KMS-11 (cell line): ENCODE data around the gene PRKCZ.

Experiments
- H2AFZ ChIP-seq: fragments of 200-600 bp; sonication (generic); 2 replicates; pipeline ENCODE4 v1.6.1; 2016; ENCODE audit warnings: antibody characterized with exemption, mixed run types, low read depth
- H3K27ac ChIP-seq: fragments of 200-600 bp; sonication (generic); 2 replicates; pipeline ENCODE4 v1.6.1; 2016; ENCODE audit warnings: mild to moderate bottlenecking, mixed run types
- H3K27me3 ChIP-seq: fragments of 200-600 bp; sonication (generic); 2 replicates; pipeline ENCODE4 v1.6.1; 2017; ENCODE audit warnings: mild to moderate bottlenecking, low read depth, mixed run types, moderate library complexity; ENCODE audit not compliant: insufficient read depth
- H3K36me3 ChIP-seq: fragments of 200-600 bp; sonication (generic); 2 replicates; pipeline ENCODE4 v1.6.1; 2017; ENCODE audit warnings: mild to moderate bottlenecking, mixed run types; ENCODE audit not compliant: insufficient read depth
- H3K4me1 ChIP-seq: fragments of 200-600 bp; sonication (generic); 2 replicates; pipeline ENCODE4 v1.6.1; 2016; ENCODE audit warnings: mild to moderate bottlenecking, low read depth, mixed run types; ENCODE audit not compliant: poor library complexity, severe bottlenecking
- H3K4me2 ChIP-seq: fragments of 200-600 bp; sonication (generic); 2 replicates; pipeline ENCODE4 v1.7.0; 2016; ENCODE audit warnings: mild to moderate bottlenecking, mixed run types
- H3K4me3 ChIP-seq: fragments of 200-600 bp; sonication (generic); IDR thresholded peaks from 2 replicates; pipeline ENCODE4 v1.6.1; 2017; ENCODE audit warnings: low read depth, low read length, mixed read lengths; ENCODE audit not compliant: insufficient read depth
- H3K79me2 ChIP-seq: fragments of 200-600 bp; sonication (generic); 2 replicates; pipeline ENCODE4 v1.6.1; 2016; ENCODE audit warnings: low read depth, mixed run types; ENCODE audit not compliant: insufficient read depth
- H3K9ac ChIP-seq: fragments of 200-600 bp; sonication (generic); 2 replicates; pipeline ENCODE4 v1.6.1; 2016; ENCODE audit warnings: mild to moderate bottlenecking, mixed run types
- H4K20me1 ChIP-seq: fragments of 200-600 bp; sonication (generic); 2 replicates; pipeline ENCODE4 v1.6.1; 2016; ENCODE audit warnings: mild to moderate bottlenecking, mixed run types; ENCODE audit not compliant: insufficient read depth
- TF ChIP-seq, protein P1 (sequence below): fragments of 200-600 bp; sonication (generic); conservative IDR thresholded peaks from 2 replicates; pipeline ENCODE4 v1.6.1; 2017; ENCODE audit warnings: low read depth, mild to moderate bottlenecking, antibody characterized with exemption, low read length, moderate library complexity, mixed read lengths

PRKCZ gene

DNA sequence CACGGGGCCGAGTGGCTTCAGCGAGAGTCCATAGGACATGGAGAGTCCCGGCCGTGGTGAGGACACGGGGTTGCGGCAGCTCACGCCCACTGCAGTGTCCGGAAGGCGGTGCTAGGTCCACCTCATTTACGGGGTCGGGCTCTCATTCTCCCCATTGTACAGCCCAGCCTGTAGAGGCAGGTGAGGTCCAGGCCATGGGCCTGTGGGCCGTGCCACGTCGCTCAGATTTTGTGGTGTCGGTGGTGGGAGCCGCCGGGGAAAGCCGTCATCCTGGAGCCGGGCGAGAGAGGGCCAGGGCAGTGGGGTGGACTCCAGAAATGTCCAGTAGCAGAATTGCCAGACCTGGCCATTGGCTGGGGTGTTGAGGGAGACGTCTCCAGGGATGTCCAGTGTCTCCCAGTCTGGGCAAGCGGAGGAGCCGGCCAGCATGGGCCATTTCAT lies 59.4 kb downstream of the PRKCZ start:
- TF ChIP-seq, protein P1, sequence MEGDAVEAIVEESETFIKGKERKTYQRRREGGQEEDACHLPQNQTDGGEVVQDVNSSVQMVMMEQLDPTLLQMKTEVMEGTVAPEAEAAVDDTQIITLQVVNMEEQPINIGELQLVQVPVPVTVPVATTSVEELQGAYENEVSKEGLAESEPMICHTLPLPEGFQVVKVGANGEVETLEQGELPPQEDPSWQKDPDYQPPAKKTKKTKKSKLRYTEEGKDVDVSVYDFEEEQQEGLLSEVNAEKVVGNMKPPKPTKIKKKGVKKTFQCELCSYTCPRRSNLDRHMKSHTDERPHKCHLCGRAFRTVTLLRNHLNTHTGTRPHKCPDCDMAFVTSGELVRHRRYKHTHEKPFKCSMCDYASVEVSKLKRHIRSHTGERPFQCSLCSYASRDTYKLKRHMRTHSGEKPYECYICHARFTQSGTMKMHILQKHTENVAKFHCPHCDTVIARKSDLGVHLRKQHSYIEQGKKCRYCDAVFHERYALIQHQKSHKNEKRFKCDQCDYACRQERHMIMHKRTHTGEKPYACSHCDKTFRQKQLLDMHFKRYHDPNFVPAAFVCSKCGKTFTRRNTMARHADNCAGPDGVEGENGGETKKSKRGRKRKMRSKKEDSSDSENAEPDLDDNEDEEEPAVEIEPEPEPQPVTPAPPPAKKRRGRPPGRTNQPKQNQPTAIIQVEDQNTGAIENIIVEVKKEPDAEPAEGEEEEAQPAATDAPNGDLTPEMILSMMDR, result no peak

GRCh38 chr1:2110191-2110737 lies 60.1 kb downstream of the PRKCZ start:
- no peaks in the 10 kb centered on the region for H3K36me3 ChIP-seq
- H4K20me1 ChIP-seq, result no peaks in the 10 kb centered on the region
- TF ChIP-seq, protein P1, result no peak

More for the DNA sequence above, 59.4 kb downstream of the PRKCZ start:
- no peaks in the 10 kb centered on the region for H3K36me3 ChIP-seq
- H3K9ac ChIP-seq, result no peak overlapping the region
- H2AFZ ChIP-seq, result no peak overlapping the region
- no peak overlapping the region for H3K27ac ChIP-seq
- H3K79me2 ChIP-seq, result no peaks in the 10 kb centered on the region
- no peak overlapping the region for H3K4me2 ChIP-seq
- H4K20me1 ChIP-seq, result no peaks in the 10 kb centered on the region
- H3K4me3 ChIP-seq, result no peak overlapping the region
- peaks cover 50% of the 10 kb centered on the region for H3K27me3 ChIP-seq
- H3K4me1 ChIP-seq, result no peaks in the 10 kb centered on the region

GRCh38 chr1:2110738-2111673 lies 60.8 kb downstream of the PRKCZ start:
- H3K27me3 ChIP-seq, result peaks cover 51% of the 10 kb centered on the region
- H2AFZ ChIP-seq, result no peak overlapping the region
- H3K27ac ChIP-seq, result no peak overlapping the region
- TF ChIP-seq, protein P1, result no peak
- no peak overlapping the region for H3K4me3 ChIP-seq
- H3K36me3 ChIP-seq, result no peaks in the 10 kb centered on the region
- H4K20me1 ChIP-seq, result no peaks in the 10 kb centered on the region
- H3K4me1 ChIP-seq, result no peaks in the 10 kb centered on the region
- no peak overlapping the region for H3K4me2 ChIP-seq
- no peak overlapping the region for H3K9ac ChIP-seq
- H3K79me2 ChIP-seq, result no peaks in the 10 kb centered on the region

More at GRCh38 chr1:2110191-2110737, 60.1 kb downstream of the PRKCZ start:
- Histone ChIP-seq H3K4me2 (no peak overlapping the region), H3K9ac (no peak overlapping the region), H3K79me2 (no peaks in the 10 kb centered on the region), H3K4me1 (no peaks in the 10 kb centered on the region), H3K27me3 (peaks cover 55% of the 10 kb centered on the region), H3K27ac (no peak overlapping the region), H3K4me3 (no peak overlapping the region), H2AFZ (no peak overlapping the region)

DNA sequence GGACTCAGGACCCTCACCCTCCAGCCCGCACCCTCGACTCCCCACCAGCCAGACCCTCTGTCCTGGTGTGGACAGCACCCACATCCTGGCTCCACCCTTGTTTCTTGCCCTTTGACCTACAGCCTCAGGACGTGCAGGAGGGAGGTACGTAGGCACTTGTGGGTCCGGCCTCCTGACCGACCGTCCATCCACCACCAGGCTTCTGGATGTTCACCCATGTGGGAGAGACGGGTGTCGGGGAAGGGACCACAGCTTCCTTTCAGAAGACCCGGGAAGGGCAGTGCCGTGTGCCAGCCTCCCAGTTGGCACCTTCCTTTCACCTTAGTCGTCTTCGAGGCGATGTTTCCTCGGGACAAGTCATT lies 61.4 kb downstream of the PRKCZ start:
- H3K27ac ChIP-seq, result no peak overlapping the region
- H3K4me2 ChIP-seq, result no peak overlapping the region
- H3K79me2 ChIP-seq, result no peaks in the 10 kb centered on the region
- H2AFZ ChIP-seq, result no peak overlapping the region
- H4K20me1 ChIP-seq, result no peaks in the 10 kb centered on the region
- no peak overlapping the region for H3K9ac ChIP-seq
- no peak overlapping the region for H3K4me3 ChIP-seq
- peaks cover 51% of the 10 kb centered on the region for H3K27me3 ChIP-seq
- no peaks in the 10 kb centered on the region for H3K4me1 ChIP-seq
- H3K36me3 ChIP-seq, result no peaks in the 10 kb centered on the region
- TF ChIP-seq, protein P1, result no peak
